Kidney (tissue), 14 donors: ENCODE data around the gene NAB2. TPM values are rescaled to one million over a fixed set of nuclear protein-coding genes. Genes with fewer than 3 reads are reported as not detected.

ENCODE experiments used
- DNase-seq, 5 donors: peaks; one replicate each; pipeline ENCODE4 v3.0.0-alpha.2; 2013 to 2020
- FAIRE-seq: peaks from 2 replicates; lab custom pipeline; 2012; peaks lifted over from hg19 to GRCh38; lab: Jason Lieb, UNC
- H3K27ac ChIP-seq, 2 donors: one replicate each; pipeline ENCODE4 v1.7.0; 2013; ENCODE audit warnings: low read depth in 2 of 2, low read length in 2 of 2, inconsistent platforms in 1 of 2
- H3K27me3 ChIP-seq: one replicate; pipeline ENCODE4 v1.7.1; 2013; ENCODE audit warnings: low read length, inconsistent platforms; ENCODE audit not compliant: control insufficient read depth, insufficient read depth
- H3K36me3 ChIP-seq, 3 donors: one replicate each; pipeline versions ENCODE4 v1.7.0 to v1.7.1; 2013; ENCODE audit warnings: low read length in 3 of 3, control low read depth in 1 of 3, inconsistent platforms in 1 of 3; ENCODE audit not compliant: insufficient read depth in 3 of 3, control insufficient read depth in 2 of 3
- H3K4me1 ChIP-seq, 3 donors: one replicate each; pipeline versions ENCODE4 v1.7.0 to v1.7.1; 2013; ENCODE audit warnings: low read length in 3 of 3, inconsistent platforms in 1 of 3, low read depth in 1 of 3; ENCODE audit not compliant: control insufficient read depth in 2 of 3, insufficient read depth in 2 of 3
- H3K4me3 ChIP-seq, 3 donors: one replicate each; pipeline versions ENCODE4 v1.7.0 to v1.8.1; 2013; ENCODE audit warnings: low read length in 3 of 3, control low read depth in 1 of 3, inconsistent platforms in 1 of 3
- H3K9ac ChIP-seq, 3 donors: one replicate each; pipeline versions ENCODE4 v1.7.0 to v1.7.1; 2013; ENCODE audit warnings: low read length in 3 of 3, control low read depth in 1 of 3, inconsistent platforms in 1 of 3
- H3K9me3 ChIP-seq, 3 donors: one replicate each; pipeline versions ENCODE4 v1.7.0 to v1.7.1; 2013; ENCODE audit warnings: low read length in 3 of 3, control low read depth in 1 of 3, inconsistent platforms in 1 of 3; ENCODE audit not compliant: control insufficient read depth in 2 of 3, insufficient read depth in 1 of 3
- CTCF ChIP-seq: IDR thresholded peaks from 3 replicates; pipeline ENCODE4 v1.5.1; 2012; ENCODE audit warnings: mild to moderate bottlenecking, moderate library complexity, borderline replicate concordance; ENCODE audit not compliant: insufficient read depth; ENCODE audit errors: extremely low read depth
- intact Hi-C: fragments of 100-400 bp; cut with DNase I; formaldehyde crosslinking; loops from one replicate; pipeline ENCODE4 v1.11.1; 2022
- polyA plus RNA-seq: library from polyadenylated mRNA; stranded (reverse); fragments of 350-450 nt; fragmentation: Illumina TruSeq; extraction: RNeasy Lipid Tissue Mini Kit (QIAGEN cat#74804); gene quantifications from one replicate; pipeline ENCODE4 v1.2.3, GENCODE V29; 2014; ENCODE audit warnings: low read depth, low replicate concordance; ENCODE audit not compliant: insufficient read depth
- total RNA-seq: library from RNA; stranded (reverse); fragmentation: NEBNext Ultra II Directional; extraction: Animal tissue kit (Norgen Biotek cat#: 25700); gene quantifications from one replicate; pipeline ENCODE4 v1.2.1, GENCODE V29; 2021
- donor health status: control.
- donor health status: control.
- donor health status: control.
- donor health status: control.
- donor health status: control.
- donor health status: DM: yes; HTN: yes; CAD: no.
- donor health status: Normal renal cell carcinoma (clear cell type).

The NAB2 gene
- total and polyA plus RNA-seq, 2 donors from 2014 or later = 13.9 to 28.0 TPM

GRCh38 chr12:57126561-57126960, 37.6 kb downstream of the NAB2 start:
- no peaks in the 10 kb centered on the region for H3K36me3 ChIP-seq
- FAIRE-seq = no peak
- peak overlapping the region; percentile 71 to 98 for H3K27ac ChIP-seq
- intact Hi-C loops = no loop called here
- no peaks in the 10 kb centered on the region for H3K9me3 ChIP-seq
- H3K27me3 ChIP-seq = no peaks in the 10 kb centered on the region
- peak overlapping the region in 1 of 3 donors; percentile 89 for H3K9ac ChIP-seq
- peaks cover 0 to 11% (median 10%) of the 10 kb centered on the region in 3 donors for H3K4me1 ChIP-seq
- H3K4me3 ChIP-seq = peak overlapping the region in 1 of 3 donors; percentile 91
- no peak for DNase-seq
- no peak for TF ChIP-seq CTCF

- Histone ChIP-seq H3K4me3 (peak overlapping the region; percentile 71 to 91 (median 73)), H3K27ac (peak overlapping the region; percentile 95 to 98), H3K4me1 (peaks cover 0 to 17% (median 10%) of the 10 kb centered on the region in 3 donors), H3K9ac (peak overlapping the region in 2 of 3 donors; percentile 25 to 89), H3K27me3 (no peaks in the 10 kb centered on the region), H3K9me3 (no peaks in the 10 kb centered on the region), H3K36me3 (no peaks in the 10 kb centered on the region)
- DNase-seq (peak; percentile 73 to 89 (median 84)), FAIRE-seq (no peak)
- peak; percentile 38 for TF ChIP-seq CTCF
- intact Hi-C loops = no loop called here
Measured at GRCh38 chr12:57127101-57127725, 38.3 kb downstream of the NAB2 start.

GRCh38 chr12:57127726-57128518, 39.0 kb downstream of the NAB2 start, which contains the start of gene LRP1:
TSS of gene LRP1 (plus strand) at chr12:57128483. CDS start at chr12:57128965, 482 bp downstream.
- no peak for FAIRE-seq
- Histone ChIP-seq H3K4me3 (peak within 1 kb of the TSS; percentile 71 to 91 (median 73)), H3K9me3 (no peaks in the 10 kb centered on the region), H3K27me3 (no peaks in the 10 kb centered on the region), H3K9ac (peak within 1 kb of the TSS; percentile 48 to 89 (median 85)), H3K27ac (peak within 1 kb of the TSS; percentile 95 to 98), H3K36me3 (no peaks in the 10 kb centered on the region), H3K4me1 (peaks cover 0 to 21% (median 10%) of the 10 kb centered on the region in 3 donors)
- DNase-seq = peak; percentile 85 to 93 (median 92)
- no peak for TF ChIP-seq CTCF
- intact Hi-C loops = no loop called here
